HFF-Myc (cell line): ENCODE results near the gene CACNA2D3.

Experiments used
- DNase-seq: peaks from one replicate; pipeline ENCODE4 v3.0.0-alpha.2; 2011; ENCODE audit warnings: low read depth; ENCODE audit errors: extremely low read depth
- H3K4me3 ChIP-seq: replicated peaks from 2 replicates; pipeline ENCODE4 v1.5.1; 2011; ENCODE audit warnings: low read depth, mild to moderate bottlenecking, control low read depth, low read length
- CTCF ChIP-seq: IDR thresholded peaks from 2 replicates; pipeline ENCODE4 v1.5.1; 2012; ENCODE audit warnings: mild to moderate bottlenecking, low read depth, low read length, control low read depth; ENCODE audit errors: missing control alignments

The CACNA2D3 gene

GRCh38 chr3:54510506-54510905 lies 388.2 kb downstream of the CACNA2D3 start:
- no peak for DNase-seq
- TF ChIP-seq CTCF = no peak
- no peak overlapping the region for H3K4me3 ChIP-seq

DNA sequence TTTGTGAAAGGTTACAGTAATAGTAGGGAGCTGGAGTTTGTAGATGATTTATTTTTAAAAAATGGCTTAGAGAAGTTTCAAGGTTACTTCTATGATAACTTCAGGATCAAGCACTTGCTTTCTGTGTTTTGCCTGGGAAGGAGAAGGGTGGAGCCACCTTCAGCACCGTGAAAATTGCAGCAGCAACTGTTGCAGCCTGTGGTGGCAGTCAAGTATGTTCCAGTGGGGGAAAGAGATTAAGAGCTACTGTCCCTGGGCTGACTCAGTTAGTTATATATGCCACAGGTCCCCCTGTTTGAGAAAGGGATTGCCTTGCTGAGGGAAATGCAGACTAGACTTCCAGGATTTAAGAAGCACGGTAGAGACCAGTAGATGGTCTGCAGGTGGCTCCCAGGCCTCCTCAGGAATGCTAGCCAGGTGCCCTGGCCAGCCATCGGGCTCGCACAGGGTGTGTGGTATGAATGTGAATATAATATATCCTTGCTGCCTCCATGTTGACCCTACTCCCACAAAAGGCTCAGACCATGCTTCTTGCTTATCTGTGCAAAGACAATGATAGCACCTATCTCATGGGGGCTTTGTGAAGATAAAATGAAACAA lies 389.5 kb downstream of the CACNA2D3 start:
- no peak for DNase-seq
- no peak overlapping the region for H3K4me3 ChIP-seq
- no peak for TF ChIP-seq CTCF

- no peak overlapping the region for H3K4me3 ChIP-seq
- TF ChIP-seq CTCF = no peak
- no peak for DNase-seq
These were observed 391.7 kb downstream of the CACNA2D3 start for GRCh38 chr3:54514006-54514405.

- no peak for DNase-seq
- no peak for TF ChIP-seq CTCF
- H3K4me3 ChIP-seq = no peak overlapping the region
These were observed 392.1 kb downstream of the CACNA2D3 start for GRCh38 chr3:54514416-54514815.

GRCh38 chr3:54515441-54516213 lies 393.3 kb downstream of the CACNA2D3 start:
- TF ChIP-seq CTCF = no peak
- DNase-seq = no peak
- H3K4me3 ChIP-seq = no peak overlapping the region

DNA sequence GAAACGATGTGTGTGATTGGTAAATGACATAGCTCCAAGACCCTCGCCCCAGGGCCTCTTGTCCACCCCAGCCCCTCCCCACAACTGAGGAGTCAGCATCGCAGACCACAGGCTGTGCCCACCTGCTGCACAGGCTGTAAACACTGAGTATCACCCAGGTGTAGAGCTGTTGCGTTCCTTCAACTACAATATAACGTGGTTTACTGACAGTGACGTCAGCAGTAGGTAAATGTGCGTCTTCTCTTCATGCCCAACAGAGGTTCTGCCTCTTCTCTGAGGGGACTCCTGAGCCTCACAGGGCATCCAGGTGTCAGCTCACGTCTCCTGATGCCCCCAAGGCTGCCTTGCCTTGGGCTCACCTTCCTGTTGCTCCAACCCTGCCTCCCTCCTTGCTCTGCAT lies 395.1 kb downstream of the CACNA2D3 start:
- TF ChIP-seq CTCF = no peak
- no peak for DNase-seq
- H3K4me3 ChIP-seq = no peak overlapping the region
